ENCODE data around the gene ARMC2.

The ARMC2 gene

GRCh38 chr6:108993876-108994275 lies 145.7 kb downstream of the ARMC2 start:
- no peak for DNase-seq (ENCODE audit: low read depth)

- DNase-seq (ENCODE audit: low read depth): no peak
Measured at GRCh38 chr6:108995296-108995695, 147.1 kb downstream of the ARMC2 start.

- no peak for DNase-seq (ENCODE audit: low read depth)
Measured at GRCh38 chr6:108996208-108996607, 148.0 kb downstream of the ARMC2 start.

- DNase-seq (ENCODE audit: low read depth): no peak
Measured at GRCh38 chr6:108998485-108998884, 150.3 kb downstream of the ARMC2 start.

- no peak for DNase-seq (ENCODE audit: low read depth)
Measured at GRCh38 chr6:108999428-108999827, 151.2 kb downstream of the ARMC2 start.

- DNase-seq (ENCODE audit: low read depth): no peak
Measured at GRCh38 chr6:109000289-109000688, 152.1 kb downstream of the ARMC2 start.

- DNase-seq (ENCODE audit: low read depth): no peak
Measured at GRCh38 chr6:109001291-109001894, 153.2 kb downstream of the ARMC2 start.

GRCh38 chr6:109002051-109002697 lies 154.0 kb downstream of the ARMC2 start:
- DNase-seq (ENCODE audit: low read depth): no peak

- DNase-seq (ENCODE audit: low read depth): no peak
Measured at GRCh38 chr6:109002882-109003281, 154.7 kb downstream of the ARMC2 start.

- no peak for DNase-seq (ENCODE audit: low read depth)
Measured at GRCh38 chr6:109006818-109007217, 158.6 kb downstream of the ARMC2 start.

GRCh38 chr6:109007521-109007920 lies 159.3 kb downstream of the ARMC2 start:
- DNase-seq (ENCODE audit: low read depth): no peak

- no peak for DNase-seq (ENCODE audit: low read depth)
Measured at GRCh38 chr6:109008054-109008453, 159.8 kb downstream of the ARMC2 start.

- DNase-seq (ENCODE audit: low read depth): peak; percentile 5
Measured at GRCh38 chr6:109008537-109009235, 160.5 kb downstream of the ARMC2 start.

GRCh38 chr6:109009236-109009961 lies 161.2 kb downstream of the ARMC2 start:
- peak; percentile 88 for DNase-seq (ENCODE audit: low read depth)

- no peak for DNase-seq (ENCODE audit: low read depth)
Measured at GRCh38 chr6:109009962-109010704, 161.9 kb downstream of the ARMC2 start.

GRCh38 chr6:109010705-109011102 lies 162.5 kb downstream of the ARMC2 start:
- DNase-seq (ENCODE audit: low read depth): no peak

- no peak for DNase-seq (ENCODE audit: low read depth)
Measured at GRCh38 chr6:109013656-109014305, 165.6 kb downstream of the ARMC2 start.

GRCh38 chr6:109014606-109015005 lies 166.4 kb downstream of the ARMC2 start:
- no peak for DNase-seq (ENCODE audit: low read depth)

GRCh38 chr6:109015176-109015575 lies 167.0 kb downstream of the ARMC2 start:
- DNase-seq (ENCODE audit: low read depth): no peak

- no peak for DNase-seq (ENCODE audit: low read depth)
Measured at GRCh38 chr6:109019911-109020310, 171.7 kb downstream of the ARMC2 start.

GRCh38 chr6:109021870-109022269 lies 173.6 kb downstream of the ARMC2 start:
- DNase-seq (ENCODE audit: low read depth): no peak

All from stimulated activated CD8-positive, alpha-beta memory T cell treated with anti-CD3 and anti-CD28 coated beads, Interleukin-4, amount 100 ng/mL, for 24 hours (primary cell).